Measurements from ENCODE around the gene CYBA.
A peak's percentile ranks its signal among the peaks of the same experiment; 100 is the strongest.

CYBA gene

GRCh38 chr16:88662222-88662842 lies 11.5 kb upstream of the CYBA start:
- no CpG with 5 or more reads among the region's 49 CpGs for WGBS (ENCODE audit: insufficient coverage, insufficient read length)
- H3K36me3 ChIP-seq (ENCODE audit: control insufficient read depth, insufficient read depth, low read length): peaks cover 10% of the 10 kb centered on the region; the same call in 1 of the 2 replicates
- H3K4me3 ChIP-seq (ENCODE audit: low read length): peak overlapping the region; percentile 91
- H3K4me1 ChIP-seq (ENCODE audit: control insufficient read depth, insufficient read depth, low read length): no peaks in the 10 kb centered on the region
- no peak for DNase-seq (ENCODE audit: low read depth, low spot score)
- H3K27me3 ChIP-seq (ENCODE audit: control insufficient read depth, insufficient read depth, low read length): no peaks in the 10 kb centered on the region
- H3K27ac ChIP-seq (ENCODE audit: low read length): no peak overlapping the region
- H3K9me3 ChIP-seq (ENCODE audit: control insufficient read depth, insufficient read depth, low read length): no peaks in the 10 kb centered on the region

- no CpG with 5 or more reads among the region's 10 CpGs for WGBS (ENCODE audit: insufficient coverage, insufficient read length)
- H3K36me3 ChIP-seq (ENCODE audit: control insufficient read depth, insufficient read depth, low read length): peaks cover 13% of the 10 kb centered on the region
- no peak overlapping the region for H3K27ac ChIP-seq (ENCODE audit: low read length)
- no peak for DNase-seq (ENCODE audit: low read depth, low spot score)
- no peaks in the 10 kb centered on the region for H3K27me3 ChIP-seq (ENCODE audit: control insufficient read depth, insufficient read depth, low read length)
- no peaks in the 10 kb centered on the region for H3K9me3 ChIP-seq (ENCODE audit: control insufficient read depth, insufficient read depth, low read length)
- no peak overlapping the region for H3K4me3 ChIP-seq (ENCODE audit: low read length)
- H3K4me1 ChIP-seq (ENCODE audit: control insufficient read depth, insufficient read depth, low read length): no peaks in the 10 kb centered on the region
Observed at GRCh38 chr16:88661468-88661867, 10.6 kb upstream of the CYBA start.

DNA sequence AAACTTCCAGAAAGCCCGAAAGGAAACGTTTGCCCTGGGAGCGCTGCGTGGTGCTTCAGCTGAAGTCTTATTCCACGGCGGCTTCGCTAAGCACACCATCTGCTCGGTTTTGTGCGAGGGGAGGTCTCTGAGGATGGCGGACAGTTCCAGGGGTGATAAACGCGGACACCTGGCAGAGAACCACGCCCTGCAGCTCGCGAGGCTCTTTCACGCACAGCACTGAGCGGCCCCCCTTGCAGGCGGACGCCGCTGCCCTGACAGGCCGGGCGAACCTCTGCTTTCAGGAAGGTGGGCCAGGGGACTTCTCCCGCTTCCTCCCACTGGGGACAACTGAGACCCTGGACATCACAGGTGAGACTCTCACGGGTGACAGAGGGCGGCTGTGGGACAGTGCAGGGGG lies 8.3 kb upstream of the CYBA start:
- H3K27me3 ChIP-seq (ENCODE audit: control insufficient read depth, insufficient read depth, low read length): no peaks in the 10 kb centered on the region
- no CpG with 5 or more reads among the region's 25 CpGs for WGBS (ENCODE audit: insufficient coverage, insufficient read length)
- H3K4me1 ChIP-seq (ENCODE audit: control insufficient read depth, insufficient read depth, low read length): no peaks in the 10 kb centered on the region
- no peaks in the 10 kb centered on the region for H3K9me3 ChIP-seq (ENCODE audit: control insufficient read depth, insufficient read depth, low read length)
- peaks cover 34% of the 10 kb centered on the region for H3K36me3 ChIP-seq (ENCODE audit: control insufficient read depth, insufficient read depth, low read length)
- H3K27ac ChIP-seq (ENCODE audit: low read length): no peak overlapping the region
- no peak overlapping the region for H3K4me3 ChIP-seq (ENCODE audit: low read length)
- no peak for DNase-seq (ENCODE audit: low read depth, low spot score)

DNA sequence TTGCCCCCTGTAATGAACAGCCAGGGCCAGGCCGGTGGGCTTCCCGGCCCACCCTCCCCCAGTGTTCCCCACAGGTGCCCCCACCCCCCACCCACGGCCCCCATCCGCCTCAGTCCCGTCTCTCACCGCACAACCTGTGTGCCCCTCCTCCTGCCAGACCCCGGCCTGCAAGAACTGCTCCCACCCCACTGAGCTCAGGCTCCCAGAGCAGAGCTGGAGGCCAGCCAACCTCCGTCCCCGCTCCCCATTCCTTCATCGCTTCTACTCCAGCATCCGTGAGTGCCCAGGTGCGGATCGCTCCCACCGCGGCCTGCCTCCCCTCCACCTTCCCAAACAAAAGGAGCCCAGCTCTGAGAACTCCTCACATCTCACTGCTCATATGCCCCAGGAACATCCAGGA lies 7.9 kb upstream of the CYBA start:
- H3K36me3 ChIP-seq (ENCODE audit: control insufficient read depth, insufficient read depth, low read length): peaks cover 34% of the 10 kb centered on the region
- H3K4me1 ChIP-seq (ENCODE audit: control insufficient read depth, insufficient read depth, low read length): no peaks in the 10 kb centered on the region
- H3K9me3 ChIP-seq (ENCODE audit: control insufficient read depth, insufficient read depth, low read length): no peaks in the 10 kb centered on the region
- H3K27ac ChIP-seq (ENCODE audit: low read length): no peak overlapping the region
- no peak overlapping the region for H3K4me3 ChIP-seq (ENCODE audit: low read length)
- no peaks in the 10 kb centered on the region for H3K27me3 ChIP-seq (ENCODE audit: control insufficient read depth, insufficient read depth, low read length)
- no CpG with 5 or more reads among the region's 15 CpGs for WGBS (ENCODE audit: insufficient coverage, insufficient read length)
- DNase-seq (ENCODE audit: low read depth, low spot score): no peak

- H3K9me3 ChIP-seq (ENCODE audit: control insufficient read depth, insufficient read depth, low read length): no peaks in the 10 kb centered on the region
- DNase-seq (ENCODE audit: low read depth, low spot score): no peak
- no peak overlapping the region for H3K27ac ChIP-seq (ENCODE audit: low read length)
- no peaks in the 10 kb centered on the region for H3K4me1 ChIP-seq (ENCODE audit: control insufficient read depth, insufficient read depth, low read length)
- H3K4me3 ChIP-seq (ENCODE audit: low read length): no peak overlapping the region
- H3K36me3 ChIP-seq (ENCODE audit: control insufficient read depth, insufficient read depth, low read length): peaks cover 40% of the 10 kb centered on the region
- no peaks in the 10 kb centered on the region for H3K27me3 ChIP-seq (ENCODE audit: control insufficient read depth, insufficient read depth, low read length)
- no CpG with 5 or more reads among the region's 19 CpGs for WGBS (ENCODE audit: insufficient coverage, insufficient read length)
Observed at GRCh38 chr16:88657371-88657770, 6.5 kb upstream of the CYBA start.

GRCh38 chr16:88656291-88656980 lies 5.6 kb upstream of the CYBA start:
- H3K36me3 ChIP-seq (ENCODE audit: control insufficient read depth, insufficient read depth, low read length): peaks cover 40% of the 10 kb centered on the region
- H3K27ac ChIP-seq (ENCODE audit: low read length): no peak overlapping the region
- H3K9me3 ChIP-seq (ENCODE audit: control insufficient read depth, insufficient read depth, low read length): no peaks in the 10 kb centered on the region
- no CpG with 5 or more reads among the region's 25 CpGs for WGBS (ENCODE audit: insufficient coverage, insufficient read length)
- H3K27me3 ChIP-seq (ENCODE audit: control insufficient read depth, insufficient read depth, low read length): no peaks in the 10 kb centered on the region
- H3K4me3 ChIP-seq (ENCODE audit: low read length): no peak overlapping the region; the same call in 1 of the 2 replicates
- H3K4me1 ChIP-seq (ENCODE audit: control insufficient read depth, insufficient read depth, low read length): peaks cover under 1% of the 10 kb centered on the region
- no peak for DNase-seq (ENCODE audit: low read depth, low spot score)

- no CpG with 5 or more reads among the region's 29 CpGs for WGBS (ENCODE audit: insufficient coverage, insufficient read length)
- no peak for DNase-seq (ENCODE audit: low read depth, low spot score)
- Histone ChIP-seq H3K27ac (ENCODE audit: low read length) (no peak overlapping the region), H3K27me3 (ENCODE audit: control insufficient read depth, insufficient read depth, low read length) (no peaks in the 10 kb centered on the region), H3K4me1 (ENCODE audit: control insufficient read depth, insufficient read depth, low read length) (peaks cover 4% of the 10 kb centered on the region), H3K9me3 (ENCODE audit: control insufficient read depth, insufficient read depth, low read length) (no peaks in the 10 kb centered on the region), H3K4me3 (ENCODE audit: low read length) (no peak overlapping the region), H3K36me3 (ENCODE audit: control insufficient read depth, insufficient read depth, low read length) (peaks cover 40% of the 10 kb centered on the region)
Observed at GRCh38 chr16:88655733-88656281, 5.0 kb upstream of the CYBA start.

DNA sequence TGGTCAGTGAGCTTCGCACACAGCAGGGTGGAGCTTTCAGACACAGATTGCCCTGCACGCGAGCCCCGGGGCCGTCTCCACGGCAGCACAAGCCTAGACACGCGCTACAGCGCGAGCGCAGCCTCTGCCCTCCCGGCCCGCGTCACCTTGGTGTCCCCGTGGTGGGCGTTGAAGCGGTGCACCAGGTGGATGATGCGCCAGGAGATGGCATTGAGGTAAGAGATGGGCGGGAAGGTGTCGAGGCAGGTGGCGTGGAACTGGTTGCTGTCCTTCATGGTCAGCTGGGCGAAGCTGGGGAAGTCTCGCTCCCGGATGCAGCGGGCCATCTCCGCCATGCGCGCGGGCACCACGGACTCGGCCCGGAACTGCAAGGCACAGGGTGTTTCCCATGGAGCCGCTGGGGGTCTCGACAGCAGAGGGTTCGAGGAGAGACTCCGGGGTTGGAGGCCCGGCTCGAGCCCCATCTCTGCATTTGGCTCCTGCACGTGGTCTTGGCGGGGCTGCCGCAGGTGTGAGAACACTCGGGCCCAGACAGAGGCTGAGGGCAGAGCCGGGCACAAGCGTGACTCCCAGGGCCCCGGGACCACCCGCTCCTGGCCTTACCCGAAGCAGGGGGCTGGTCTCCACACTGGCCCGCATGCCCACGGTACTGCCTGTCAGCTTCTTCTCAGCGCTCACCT lies 4.3 kb upstream of the CYBA start:
- Histone ChIP-seq H3K4me3 (ENCODE audit: low read length) (no peak overlapping the region), H3K36me3 (ENCODE audit: control insufficient read depth, insufficient read depth, low read length) (peaks cover 40% of the 10 kb centered on the region), H3K27me3 (ENCODE audit: control insufficient read depth, insufficient read depth, low read length) (no peaks in the 10 kb centered on the region), H3K4me1 (ENCODE audit: control insufficient read depth, insufficient read depth, low read length) (peaks cover 4% of the 10 kb centered on the region), H3K9me3 (ENCODE audit: control insufficient read depth, insufficient read depth, low read length) (no peaks in the 10 kb centered on the region), H3K27ac (ENCODE audit: low read length) (no peak overlapping the region)
- WGBS (ENCODE audit: insufficient coverage, insufficient read length): no CpG with 5 or more reads among the region's 50 CpGs
- no peak for DNase-seq (ENCODE audit: low read depth, low spot score)

- peaks cover 40% of the 10 kb centered on the region for H3K36me3 ChIP-seq (ENCODE audit: control insufficient read depth, insufficient read depth, low read length)
- H3K4me3 ChIP-seq (ENCODE audit: low read length): no peak overlapping the region
- WGBS (ENCODE audit: insufficient coverage, insufficient read length): no CpG with 5 or more reads among the region's 28 CpGs
- H3K27me3 ChIP-seq (ENCODE audit: control insufficient read depth, insufficient read depth, low read length): no peaks in the 10 kb centered on the region
- no peaks in the 10 kb centered on the region for H3K9me3 ChIP-seq (ENCODE audit: control insufficient read depth, insufficient read depth, low read length)
- H3K4me1 ChIP-seq (ENCODE audit: control insufficient read depth, insufficient read depth, low read length): peaks cover 4% of the 10 kb centered on the region
- no peak for DNase-seq (ENCODE audit: low read depth, low spot score)
- no peak overlapping the region for H3K27ac ChIP-seq (ENCODE audit: low read length)
Observed at GRCh38 chr16:88654363-88655052, 3.7 kb upstream of the CYBA start.
